Liver (tissue), 9 donors: ENCODE measurements around the gene EXOC3. TPM values are rescaled to one million over a fixed set of nuclear protein-coding genes. Genes with fewer than 3 reads are reported as not detected.

Source experiments
- DNase-seq: peaks from one replicate; pipeline ENCODE4 v3.0.0-alpha.2; 2017; ENCODE audit warnings: low spot score
- H3K27ac ChIP-seq, 2 donors: one replicate each; pipeline ENCODE4 v1.7.0; 2013; ENCODE audit warnings: inconsistent platforms in 2 of 2, low read length in 2 of 2, control low read depth in 1 of 2, low read depth in 1 of 2, mild to moderate bottlenecking in 1 of 2
- H3K27me3 ChIP-seq, 4 donors: one replicate each; pipeline versions ENCODE4 v1.6.1 to v1.7.0; 2013; ENCODE audit warnings: low read length in 3 of 4, inconsistent platforms in 1 of 4, mild to moderate bottlenecking in 1 of 4, moderate library complexity in 1 of 4; ENCODE audit not compliant: control insufficient read depth in 4 of 4, insufficient read depth in 4 of 4
- H3K36me3 ChIP-seq, 4 donors: one replicate each; pipeline versions ENCODE4 v1.6.1 to v1.7.0; 2013; ENCODE audit warnings: low read length in 3 of 4, mild to moderate bottlenecking in 3 of 4, low read depth in 1 of 4, moderate library complexity in 1 of 4; ENCODE audit not compliant: control insufficient read depth in 4 of 4, insufficient read depth in 3 of 4
- H3K4me1 ChIP-seq, 4 donors: one replicate each; pipeline versions ENCODE4 v1.6.1 to v1.7.0; 2013; ENCODE audit warnings: low read length in 3 of 4, mild to moderate bottlenecking in 3 of 4, moderate library complexity in 1 of 4; ENCODE audit not compliant: control insufficient read depth in 4 of 4, insufficient read depth in 4 of 4
- H3K4me3 ChIP-seq, 3 donors: one replicate each; pipeline versions ENCODE4 v1.6.1 to v1.7.0; 2013; ENCODE audit warnings: low read length in 3 of 3, control low read depth in 1 of 3, low read depth in 1 of 3, mild to moderate bottlenecking in 1 of 3
- H3K9ac ChIP-seq, 2 donors: one replicate each; pipeline ENCODE4 v1.7.0; 2013; ENCODE audit warnings: low read length in 2 of 2, mild to moderate bottlenecking in 2 of 2, moderate library complexity in 2 of 2, control low read depth in 1 of 2, low read depth in 1 of 2
- H3K9me3 ChIP-seq, 4 donors: one replicate each; pipeline versions ENCODE4 v1.6.1 to v1.7.0; 2013; ENCODE audit warnings: low read length in 3 of 4; ENCODE audit not compliant: control insufficient read depth in 4 of 4
- EGR1 ChIP-seq, 2 donors: IDR thresholded peaks; 2 replicates each; pipeline ENCODE4 v1.6.1; 2016 to 2018; ENCODE audit warnings: antibody characterized with exemption in 2 of 2, low read depth in 2 of 2
- FOXA2 ChIP-seq: IDR thresholded peaks from 2 replicates; pipeline ENCODE4 v1.6.1; 2016; ENCODE audit warnings: antibody characterized with exemption
- GABPA ChIP-seq, 2 donors: IDR thresholded peaks in 1 of 2; conservative IDR thresholded peaks in 1 of 2; 2 replicates each; pipeline ENCODE4 v1.6.1; 2016; ENCODE audit warnings: antibody characterized with exemption in 2 of 2, mild to moderate bottlenecking in 1 of 2, moderate library complexity in 1 of 2
- HNF4A ChIP-seq, 2 donors: conservative IDR thresholded peaks; 2 replicates each; pipeline ENCODE4 v1.6.1; 2016; ENCODE audit warnings: antibody characterized with exemption in 2 of 2, mild to moderate bottlenecking in 2 of 2
- HNF4G ChIP-seq: IDR thresholded peaks from 2 replicates; pipeline ENCODE4 v1.6.1; 2016; ENCODE audit warnings: antibody characterized with exemption
- JUND ChIP-seq, 2 donors: IDR thresholded peaks; 2 replicates each; pipeline ENCODE4 v1.6.1; 2016; ENCODE audit warnings: antibody characterized with exemption in 2 of 2
- NR2F2 ChIP-seq: IDR thresholded peaks from 2 replicates; pipeline ENCODE4 v1.6.1; 2016; ENCODE audit warnings: antibody characterized with exemption
- RXRA ChIP-seq, 2 donors: IDR thresholded peaks; 2 replicates each; pipeline ENCODE4 v1.6.1; 2017 to 2018; ENCODE audit warnings: antibody characterized with exemption in 2 of 2, mild to moderate bottlenecking in 1 of 2
- SP1 ChIP-seq: IDR thresholded peaks from 2 replicates; pipeline ENCODE4 v1.6.1; 2018; ENCODE audit warnings: antibody characterized with exemption, mild to moderate bottlenecking
- TAF1 ChIP-seq: conservative IDR thresholded peaks from 2 replicates; pipeline ENCODE4 v1.6.1; 2016; ENCODE audit warnings: antibody characterized with exemption, mild to moderate bottlenecking
- YY1 ChIP-seq: IDR thresholded peaks from 2 replicates; pipeline ENCODE4 v1.6.1; 2016; ENCODE audit warnings: antibody characterized with exemption, mild to moderate bottlenecking
- WGBS: extraction: QIAGEN DNeasy Blood & Tissue Kit; methylation state at CpG from one replicate; pipeline ENCODE4 v1.1.7; 2013; 5-methylcytosine and 5-hydroxymethylcytosine counted together
- polyA plus RNA-seq, 2 donors: library from polyadenylated mRNA; stranded (reverse) in 1 of 2; unstranded in 1 of 2; fragments of 200-250 nt in 1 of 2; fragments of >200 nt in 1 of 2; fragmentation: Nextera tagmentation in 1 of 2; extraction: Ambion mirVana in 1 of 2; gene quantifications; one replicate each; pipeline versions ENCODE4 v1.2.1 to v1.2.3, GENCODE V29; 2013 to 2015
- total RNA-seq, 2 donors: library from RNA; depleted of rRNA; stranded (reverse); fragments of >200 nt; gene quantifications; one replicate each; pipeline ENCODE4 v1.2.3, GENCODE V29; 2014
- TF ChIP-seq, protein P1 (sequence below): IDR thresholded peaks from 2 replicates; pipeline ENCODE4 v1.6.1; 2016; ENCODE audit warnings: antibody characterized with exemption
- TF ChIP-seq, protein P2 (sequence below): IDR thresholded peaks from 2 replicates; pipeline ENCODE4 v1.6.1; 2016; ENCODE audit warnings: antibody characterized with exemption
- TF ChIP-seq, protein P3 (sequence below): IDR thresholded peaks from 2 replicates; pipeline ENCODE4 v1.6.1; 2016; ENCODE audit warnings: antibody characterized with exemption
- TF ChIP-seq, protein P4 (sequence below): fragments of 150-350 bp; IDR thresholded peaks from 2 replicates; pipeline ENCODE4 v1.5.1; 2017; ENCODE audit warnings: improper control_type of control experiment, low read depth, low read length; ENCODE audit not compliant: missing input control
- donor health status: healthy.
- donor health status: healthy.
- donor health status: healthy.
- donor health status: healthy.
- donor health status: healthy.

The EXOC3 gene
- total and polyA plus RNA-seq, 4 donors: 12.4 to 23.9 (median 18.5) TPM

DNA sequence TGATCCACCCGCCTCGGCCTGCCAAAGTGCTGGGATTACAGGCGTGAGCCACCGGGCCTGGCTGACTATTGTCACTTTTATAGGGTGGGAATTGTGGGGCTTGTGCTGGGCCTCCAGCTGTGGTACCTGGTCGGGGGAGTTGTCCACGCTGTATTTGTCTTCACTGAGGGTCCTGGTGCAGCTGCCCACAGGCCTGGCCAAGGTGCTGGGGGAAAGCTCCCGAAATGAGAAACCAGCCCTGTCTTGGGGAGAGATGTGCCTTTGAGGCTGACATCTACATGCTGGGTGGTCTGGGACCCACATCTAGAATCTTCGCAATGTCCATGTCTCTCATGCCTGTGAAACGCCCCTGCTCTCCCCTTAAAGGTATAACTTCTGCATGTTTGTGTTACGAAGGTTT lies 2.6 kb downstream of the EXOC3 start:
- H3K9me3 ChIP-seq: no peaks in the 10 kb centered on the region
- H3K27ac ChIP-seq: no peak overlapping the region
- no peak overlapping the region for H3K4me3 ChIP-seq
- peaks cover 6 to 19% (median 17%) of the 10 kb centered on the region in 4 donors for H3K4me1 ChIP-seq
- 92% methylated on average over 10 of the region's 10 CpGs for WGBS
- DNase-seq: no peak
- peaks cover 8 to 36% (median 21%) of the 10 kb centered on the region in 4 donors for H3K36me3 ChIP-seq
- H3K9ac ChIP-seq: no peak overlapping the region
- no peaks in the 10 kb centered on the region for H3K27me3 ChIP-seq
- TF ChIP-seq, protein P1, sequence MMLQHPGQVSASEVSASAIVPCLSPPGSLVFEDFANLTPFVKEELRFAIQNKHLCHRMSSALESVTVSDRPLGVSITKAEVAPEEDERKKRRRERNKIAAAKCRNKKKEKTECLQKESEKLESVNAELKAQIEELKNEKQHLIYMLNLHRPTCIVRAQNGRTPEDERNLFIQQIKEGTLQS: no peak
- TF ChIP-seq HNF4A (conservative IDR thresholded peaks at IDR 0.05) (no peak), TAF1 (no peak)

DNA sequence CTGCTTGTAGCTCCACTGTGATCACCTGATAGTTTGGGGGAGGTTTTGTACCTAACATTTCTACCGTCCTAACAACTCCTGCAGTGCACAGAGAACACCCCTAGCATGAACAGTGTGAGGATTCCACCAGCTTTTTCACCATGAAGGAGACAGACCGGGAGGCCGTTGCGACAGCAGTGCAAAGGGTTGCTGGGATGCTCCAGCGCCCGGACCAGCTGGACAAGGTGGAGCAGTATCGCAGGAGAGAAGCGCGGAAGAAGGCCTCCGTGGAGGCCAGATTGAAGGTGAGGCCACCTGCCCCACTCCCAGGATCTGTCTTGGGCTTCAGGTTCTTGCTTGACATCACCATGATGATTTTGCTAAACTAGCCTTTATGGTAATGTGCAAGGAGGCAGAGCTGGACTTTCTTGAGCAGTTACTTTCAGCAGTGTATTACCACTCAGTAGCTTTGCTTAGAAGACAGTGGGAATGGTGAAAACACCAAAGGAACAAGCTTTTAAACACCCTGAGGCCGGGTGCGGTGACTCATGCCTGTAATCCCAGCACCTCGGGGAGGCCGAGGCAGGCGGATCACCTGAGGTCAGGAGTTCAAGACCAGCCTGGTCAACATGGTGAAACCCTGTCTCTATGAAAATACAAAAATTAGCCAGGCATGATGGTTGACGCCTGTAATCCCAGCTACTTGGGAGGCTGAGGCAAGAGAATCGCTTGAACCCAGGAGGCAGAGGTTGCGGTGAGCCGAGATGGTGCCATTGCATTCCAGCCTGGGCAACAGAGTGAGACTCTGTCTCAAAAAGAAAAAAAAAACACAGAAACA lies 3.3 kb downstream of the EXOC3 start:
- TF ChIP-seq SP1 (no peak), HNF4A (conservative IDR thresholded peaks at IDR 0.05) (no peak), FOXA2 (no peak), RXRA (IDR thresholded peaks at IDR 0.05) (no peak), HNF4G (no peak), NR2F2 (no peak), TAF1 (no peak), YY1 (no peak), EGR1 (IDR thresholded peaks at IDR 0.05; ENCODE audit: low read depth in 2 of 2) (no peak), GABPA (IDR thresholded peaks at IDR 0.05 in 1 of 2, conservative IDR thresholded peaks at IDR 0.05 in 1 of 2) (no peak), JUND (IDR thresholded peaks at IDR 0.05) (no peak)
- TF ChIP-seq, protein P1: no peak
- TF ChIP-seq, protein P2, sequence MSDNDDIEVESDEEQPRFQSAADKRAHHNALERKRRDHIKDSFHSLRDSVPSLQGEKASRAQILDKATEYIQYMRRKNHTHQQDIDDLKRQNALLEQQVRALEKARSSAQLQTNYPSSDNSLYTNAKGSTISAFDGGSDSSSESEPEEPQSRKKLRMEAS: no peak
- TF ChIP-seq, protein P3, sequence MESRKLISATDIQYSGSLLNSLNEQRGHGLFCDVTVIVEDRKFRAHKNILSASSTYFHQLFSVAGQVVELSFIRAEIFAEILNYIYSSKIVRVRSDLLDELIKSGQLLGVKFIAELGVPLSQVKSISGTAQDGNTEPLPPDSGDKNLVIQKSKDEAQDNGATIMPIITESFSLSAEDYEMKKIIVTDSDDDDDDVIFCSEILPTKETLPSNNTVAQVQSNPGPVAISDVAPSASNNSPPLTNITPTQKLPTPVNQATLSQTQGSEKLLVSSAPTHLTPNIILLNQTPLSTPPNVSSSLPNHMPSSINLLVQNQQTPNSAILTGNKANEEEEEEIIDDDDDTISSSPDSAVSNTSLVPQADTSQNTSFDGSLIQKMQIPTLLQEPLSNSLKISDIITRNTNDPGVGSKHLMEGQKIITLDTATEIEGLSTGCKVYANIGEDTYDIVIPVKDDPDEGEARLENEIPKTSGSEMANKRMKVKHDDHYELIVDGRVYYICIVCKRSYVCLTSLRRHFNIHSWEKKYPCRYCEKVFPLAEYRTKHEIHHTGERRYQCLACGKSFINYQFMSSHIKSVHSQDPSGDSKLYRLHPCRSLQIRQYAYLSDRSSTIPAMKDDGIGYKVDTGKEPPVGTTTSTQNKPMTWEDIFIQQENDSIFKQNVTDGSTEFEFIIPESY: no peak
- TF ChIP-seq, protein P4, sequence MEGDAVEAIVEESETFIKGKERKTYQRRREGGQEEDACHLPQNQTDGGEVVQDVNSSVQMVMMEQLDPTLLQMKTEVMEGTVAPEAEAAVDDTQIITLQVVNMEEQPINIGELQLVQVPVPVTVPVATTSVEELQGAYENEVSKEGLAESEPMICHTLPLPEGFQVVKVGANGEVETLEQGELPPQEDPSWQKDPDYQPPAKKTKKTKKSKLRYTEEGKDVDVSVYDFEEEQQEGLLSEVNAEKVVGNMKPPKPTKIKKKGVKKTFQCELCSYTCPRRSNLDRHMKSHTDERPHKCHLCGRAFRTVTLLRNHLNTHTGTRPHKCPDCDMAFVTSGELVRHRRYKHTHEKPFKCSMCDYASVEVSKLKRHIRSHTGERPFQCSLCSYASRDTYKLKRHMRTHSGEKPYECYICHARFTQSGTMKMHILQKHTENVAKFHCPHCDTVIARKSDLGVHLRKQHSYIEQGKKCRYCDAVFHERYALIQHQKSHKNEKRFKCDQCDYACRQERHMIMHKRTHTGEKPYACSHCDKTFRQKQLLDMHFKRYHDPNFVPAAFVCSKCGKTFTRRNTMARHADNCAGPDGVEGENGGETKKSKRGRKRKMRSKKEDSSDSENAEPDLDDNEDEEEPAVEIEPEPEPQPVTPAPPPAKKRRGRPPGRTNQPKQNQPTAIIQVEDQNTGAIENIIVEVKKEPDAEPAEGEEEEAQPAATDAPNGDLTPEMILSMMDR: no peak
- Histone ChIP-seq H3K36me3 (peaks cover 8 to 36% (median 21%) of the 10 kb centered on the region in 4 donors), H3K9ac (no peak overlapping the region), H3K9me3 (peaks cover 0 to 4% (median 0%) of the 10 kb centered on the region in 4 donors), H3K27ac (no peak overlapping the region), H3K4me3 (no peak overlapping the region), H3K4me1 (peaks cover 6 to 19% (median 17%) of the 10 kb centered on the region in 4 donors), H3K27me3 (no peaks in the 10 kb centered on the region)
- 94% methylated on average over 19 of the region's 19 CpGs for WGBS
- no peak for DNase-seq
